HG03558 (cell line): Measurements from ENCODE around the gene EBI3.
"Not testable (repeated sequence)": the region's sequence is repeated elsewhere in the genome, so short reads cannot be mapped to it uniquely, and the experiment has no call there.

Experiments used
- ATAC-seq: cut with Tn5 transposase; IDR thresholded peaks from one replicate; pipeline ENCODE4 v1.9.1; 2021; ENCODE audit warnings: moderate number of reproducible peaks; ENCODE audit not compliant: unreplicated experiment; ENCODE audit errors: extremely low read depth

EBI3 gene

GRCh38 chr19:4199699-4200293 lies 29.5 kb upstream of the EBI3 start:
- ATAC-seq: no peak

- no peak for ATAC-seq
Observed at GRCh38 chr19:4200940-4201542, 28.3 kb upstream of the EBI3 start.

GRCh38 chr19:4201798-4202197 lies 27.5 kb upstream of the EBI3 start:
- ATAC-seq: no peak

- ATAC-seq: no peak
Observed at GRCh38 chr19:4206818-4207484, 22.4 kb upstream of the EBI3 start.

GRCh38 chr19:4208385-4209094 lies 20.8 kb upstream of the EBI3 start:
- no peak for ATAC-seq

- no peak for ATAC-seq
Observed at GRCh38 chr19:4210166-4210731, 19.1 kb upstream of the EBI3 start.

- ATAC-seq: no peak
Observed at GRCh38 chr19:4213116-4213515, 16.2 kb upstream of the EBI3 start.

- ATAC-seq: no peak
Observed at GRCh38 chr19:4215807-4216206, 13.5 kb upstream of the EBI3 start.

- no peak for ATAC-seq
Observed at GRCh38 chr19:4216846-4217245, 12.5 kb upstream of the EBI3 start.

- no peak for ATAC-seq
Observed at GRCh38 chr19:4217429-4218264, 11.7 kb upstream of the EBI3 start.

- not testable (repeated sequence) for ATAC-seq
Observed at GRCh38 chr19:4218523-4218922, 10.8 kb upstream of the EBI3 start.

- ATAC-seq: no peak
Observed at GRCh38 chr19:4220188-4220587, 9.1 kb upstream of the EBI3 start.

GRCh38 chr19:4224470-4224869 lies 4.9 kb upstream of the EBI3 start:
- no peak for ATAC-seq

- no peak for ATAC-seq
Observed at GRCh38 chr19:4225885-4226284, 3.4 kb upstream of the EBI3 start.

GRCh38 chr19:4227771-4228170 lies 1.6 kb upstream of the EBI3 start:
- ATAC-seq: no peak

- no peak for ATAC-seq
Observed at GRCh38 chr19:4228765-4229178, 551 bp upstream of the EBI3 start.

- not testable (repeated sequence) for ATAC-seq
Observed at GRCh38 chr19:4230237-4230636, 914 bp downstream of the EBI3 start.

- ATAC-seq: not testable (repeated sequence)
Observed at GRCh38 chr19:4231521-4231920, 2.2 kb downstream of the EBI3 start.

GRCh38 chr19:4232139-4232538 lies 2.8 kb downstream of the EBI3 start:
- not testable (repeated sequence) for ATAC-seq
